Bronchial epithelial cell (primary cell): Measurements from ENCODE around the gene DHDH. TPM values are rescaled to one million over a fixed set of nuclear protein-coding genes. Genes with fewer than 3 reads are reported as not detected.

Experiments
- DNase-seq: peaks from one replicate; pipeline ENCODE4 v3.0.0-alpha.2; 2010; ENCODE audit warnings: low read depth
- FAIRE-seq: peaks from 2 replicates; lab custom pipeline; 2011; peaks lifted over from hg19 to GRCh38; lab: Jason Lieb, UNC
- H3K27me3 ChIP-seq: 2 replicates; pipeline ENCODE4 v1.5.1; 2011; ENCODE audit warnings: low read length; ENCODE audit not compliant: control insufficient read depth, insufficient read depth
- H3K36me3 ChIP-seq: 2 replicates; pipeline ENCODE4 v1.5.1; 2011; ENCODE audit warnings: low read length; ENCODE audit not compliant: control insufficient read depth, insufficient read depth
- H3K4me3 ChIP-seq: 2 replicates; pipeline ENCODE4 v1.5.1; 2011; ENCODE audit warnings: mild to moderate bottlenecking, low read depth, low read length, control low read depth
- total RNA-seq: library from RNA; depleted of rRNA; stranded (reverse); fragments of >200 nt; gene quantifications from 2 replicates; pipeline ENCODE4 v1.2.1, GENCODE V29; 2014
- TF ChIP-seq, protein P1 (sequence below): IDR thresholded peaks from 2 replicates; pipeline ENCODE4 v1.5.1; 2011; ENCODE audit warnings: mild to moderate bottlenecking, moderate library complexity, low read length, control low read depth, inconsistent platforms; ENCODE audit not compliant: insufficient read depth, severe bottlenecking

The DHDH gene
- total RNA-seq, 1 donor from 2014 or later: 10.8 TPM

DNA sequence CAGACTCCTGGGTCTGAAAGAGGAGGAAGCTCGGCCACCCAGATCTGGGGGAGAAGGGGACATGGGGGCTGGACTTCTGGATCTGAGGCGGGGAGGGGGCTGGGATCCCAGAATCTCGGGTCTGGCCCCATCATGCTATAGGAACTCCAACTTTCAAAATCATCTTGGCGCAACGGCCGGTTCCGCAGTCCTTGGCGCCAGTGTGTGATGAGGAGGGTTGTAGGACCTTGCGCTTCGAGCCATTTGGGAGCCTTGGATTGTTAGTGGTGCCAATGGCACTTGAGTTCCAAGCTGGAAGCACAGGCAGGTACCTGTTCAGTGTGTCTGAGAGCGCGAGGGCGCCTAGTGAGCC, 60.5 kb downstream of the DHDH start:
- TF ChIP-seq, protein P1, sequence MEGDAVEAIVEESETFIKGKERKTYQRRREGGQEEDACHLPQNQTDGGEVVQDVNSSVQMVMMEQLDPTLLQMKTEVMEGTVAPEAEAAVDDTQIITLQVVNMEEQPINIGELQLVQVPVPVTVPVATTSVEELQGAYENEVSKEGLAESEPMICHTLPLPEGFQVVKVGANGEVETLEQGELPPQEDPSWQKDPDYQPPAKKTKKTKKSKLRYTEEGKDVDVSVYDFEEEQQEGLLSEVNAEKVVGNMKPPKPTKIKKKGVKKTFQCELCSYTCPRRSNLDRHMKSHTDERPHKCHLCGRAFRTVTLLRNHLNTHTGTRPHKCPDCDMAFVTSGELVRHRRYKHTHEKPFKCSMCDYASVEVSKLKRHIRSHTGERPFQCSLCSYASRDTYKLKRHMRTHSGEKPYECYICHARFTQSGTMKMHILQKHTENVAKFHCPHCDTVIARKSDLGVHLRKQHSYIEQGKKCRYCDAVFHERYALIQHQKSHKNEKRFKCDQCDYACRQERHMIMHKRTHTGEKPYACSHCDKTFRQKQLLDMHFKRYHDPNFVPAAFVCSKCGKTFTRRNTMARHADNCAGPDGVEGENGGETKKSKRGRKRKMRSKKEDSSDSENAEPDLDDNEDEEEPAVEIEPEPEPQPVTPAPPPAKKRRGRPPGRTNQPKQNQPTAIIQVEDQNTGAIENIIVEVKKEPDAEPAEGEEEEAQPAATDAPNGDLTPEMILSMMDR: no peak

More for the DNA sequence above, 60.5 kb downstream of the DHDH start:
- no peak for DNase-seq
- Histone ChIP-seq H3K27me3 (no peaks in the 10 kb centered on the region), H3K36me3 (peaks cover 9% of the 10 kb centered on the region), H3K4me3 (peak overlapping the region; percentile 82)
- no peak for FAIRE-seq

Other genes starting within 250 kb of the DHDH start
- 7.9 and 39.4 TPM in 2 replicates for gene FUT2, start 237.7 kb upstream of the DHDH start, total RNA-seq
- 0.13 and 0.26 TPM in 2 replicates for gene MAMSTR, start 214.0 kb upstream of the DHDH start, total RNA-seq
- gene RASIP1, start 193.1 kb upstream of the DHDH start, total RNA-seq: 2.4 and 2.9 TPM in 2 replicates
- 0.26 and 2.3 TPM in 2 replicates for gene IZUMO1, start 186.8 kb upstream of the DHDH start, total RNA-seq
- gene FUT1, start 181.1 kb upstream of the DHDH start, total RNA-seq: 12.1 and 16.9 TPM in 2 replicates
- not detected in 2 replicates for gene FGF21, start 178.2 kb upstream of the DHDH start, total RNA-seq
- 14.0 and 21.3 TPM in 2 replicates for gene BCAT2, start 122.7 kb upstream of the DHDH start, total RNA-seq
- gene HSD17B14, start 97.2 kb upstream of the DHDH start, total RNA-seq: 1.3 and 1.9 TPM in 2 replicates
- gene PLEKHA4, start 65.1 kb upstream of the DHDH start, total RNA-seq: 0.79 and 2.2 TPM in 2 replicates
- 118 and 168 TPM in 2 replicates for gene PPP1R15A, start 61.3 kb upstream of the DHDH start, total RNA-seq
- gene TULP2, start 35.0 kb upstream of the DHDH start, total RNA-seq: not detected in 2 replicates
- 88.2 and 91.7 TPM in 2 replicates for gene NUCB1, start 33.4 kb upstream of the DHDH start, total RNA-seq
- 64.8 and 68.2 TPM in 2 replicates for gene BAX, start 21.2 kb downstream of the DHDH start, total RNA-seq
- 787 and 1,701 TPM in 2 replicates for gene FTL, start 31.6 kb downstream of the DHDH start, total RNA-seq
- gene GYS1, start 59.6 kb downstream of the DHDH start, total RNA-seq: 25.5 and 28.9 TPM in 2 replicates
- gene RUVBL2, start 60.2 kb downstream of the DHDH start, total RNA-seq: 154 and 267 TPM in 2 replicates
- 0.38 TPM in 1 of 2 replicates, not detected in the other for gene LHB, start 83.4 kb downstream of the DHDH start, total RNA-seq
- gene CGB3, start 90.6 kb downstream of the DHDH start, total RNA-seq: not detected in 2 replicates
- not detected in 2 replicates for gene CGB2, start 98.2 kb downstream of the DHDH start, total RNA-seq
- not detected in 2 replicates for gene CGB1, start 103.2 kb downstream of the DHDH start, total RNA-seq
- 0.26 and 0.64 TPM in 2 replicates for gene CGB5, start 110.1 kb downstream of the DHDH start, total RNA-seq
- gene CGB8, start 115.4 kb downstream of the DHDH start, total RNA-seq: 0.26 TPM in 1 of 2 replicates, not detected in the other
- gene CGB7, start 124.0 kb downstream of the DHDH start, total RNA-seq: 1.1 and 1.2 TPM in 2 replicates
- gene NTF4, start 131.1 kb downstream of the DHDH start, total RNA-seq: 3.2 and 9.9 TPM in 2 replicates
- gene KCNA7, start 139.0 kb downstream of the DHDH start, total RNA-seq: not detected in 2 replicates
- 74.5 and 126 TPM in 2 replicates for gene SNRNP70, start 151.8 kb downstream of the DHDH start, total RNA-seq
- gene LIN7B, start 180.7 kb downstream of the DHDH start, total RNA-seq: 3.2 and 6.5 TPM in 2 replicates
- 0.53 and 1.9 TPM in 2 replicates for gene C19orf73, start 185.4 kb downstream of the DHDH start, total RNA-seq
- gene PPFIA3, start 185.8 kb downstream of the DHDH start, total RNA-seq: 1.3 and 2.2 TPM in 2 replicates
- gene HRC, start 221.7 kb downstream of the DHDH start, total RNA-seq: not detected in 2 replicates
- 11.1 and 18.6 TPM in 2 replicates for gene TRPM4, start 224.1 kb downstream of the DHDH start, total RNA-seq